Fibroblast of villous mesenchyme (primary cell): ENCODE measurements around the gene LNX2. TPM values are rescaled to one million over a fixed set of nuclear protein-coding genes. Genes with fewer than 3 reads are reported as not detected.
A peak's percentile ranks its signal among the peaks of the same experiment; 100 is the strongest.

Experiments used
- DNase-seq: peaks from one replicate; pipeline ENCODE4 v3.0.0-alpha.2; 2010; ENCODE audit warnings: low read depth
- H3K4me3 ChIP-seq: 2 replicates; pipeline ENCODE4 v1.5.1; 2011; ENCODE audit warnings: low read depth, mild to moderate bottlenecking, low read length
- CTCF ChIP-seq: IDR thresholded peaks from 2 replicates; pipeline ENCODE4 v1.5.1; 2012; ENCODE audit warnings: low read depth, mild to moderate bottlenecking, low read length; ENCODE audit not compliant: insufficient read depth
- total RNA-seq: library from RNA; depleted of rRNA; stranded (reverse); fragments of >200 nt; gene quantifications from 2 replicates; pipeline ENCODE4 v1.2.3, GENCODE V29; 2012

Gene LNX2
- total RNA-seq, 1 donor, result 7.8 TPM

GRCh38 chr13:27619728-27620376 lies 477 bp downstream of the LNX2 start:
- peak; percentile 27 for DNase-seq
- peak overlapping the region; percentile 83 for H3K4me3 ChIP-seq
- peak; percentile 30 for TF ChIP-seq CTCF

GRCh38 chr13:27619093-27619727 lies 1.1 kb downstream of the LNX2 start:
- no peak for TF ChIP-seq CTCF
- H3K4me3 ChIP-seq, result peak overlapping the region; percentile 83
- DNase-seq, result peak; percentile 36

GRCh38 chr13:27617881-27618321 lies 2.4 kb downstream of the LNX2 start:
- no peak for TF ChIP-seq CTCF
- no peak for DNase-seq
- H3K4me3 ChIP-seq, result no peak overlapping the region

GRCh38 chr13:27613628-27614027 lies 6.7 kb downstream of the LNX2 start:
- no peak overlapping the region for H3K4me3 ChIP-seq
- TF ChIP-seq CTCF, result no peak
- no peak for DNase-seq

GRCh38 chr13:27607125-27607524 lies 13.2 kb downstream of the LNX2 start:
- H3K4me3 ChIP-seq, result no peak overlapping the region
- no peak for TF ChIP-seq CTCF
- DNase-seq, result peak; percentile 93

GRCh38 chr13:27605610-27606200 lies 14.6 kb downstream of the LNX2 start:
- no peak for TF ChIP-seq CTCF
- H3K4me3 ChIP-seq, result no peak overlapping the region
- DNase-seq, result peak; percentile 36
